Stimulated activated CD4-positive, alpha-beta T cell treated with anti-CD3 and anti-CD28 coated beads, Interleukin-4, amount 100 ng/mL, for 24 hours (primary cell): Measurements from ENCODE around the gene UBXN2A.
"Not testable (repeated sequence)": the region's sequence is repeated elsewhere in the genome, so short reads cannot be mapped to it uniquely, and the experiment has no call there.

ENCODE experiments used
- DNase-seq: peaks from one replicate; pipeline ENCODE4 v3.0.0-alpha.2; 2020

Gene UBXN2A

GRCh38 chr2:24015562-24016375 lies 75.5 kb downstream of the UBXN2A start:
- no peak for DNase-seq

DNA sequence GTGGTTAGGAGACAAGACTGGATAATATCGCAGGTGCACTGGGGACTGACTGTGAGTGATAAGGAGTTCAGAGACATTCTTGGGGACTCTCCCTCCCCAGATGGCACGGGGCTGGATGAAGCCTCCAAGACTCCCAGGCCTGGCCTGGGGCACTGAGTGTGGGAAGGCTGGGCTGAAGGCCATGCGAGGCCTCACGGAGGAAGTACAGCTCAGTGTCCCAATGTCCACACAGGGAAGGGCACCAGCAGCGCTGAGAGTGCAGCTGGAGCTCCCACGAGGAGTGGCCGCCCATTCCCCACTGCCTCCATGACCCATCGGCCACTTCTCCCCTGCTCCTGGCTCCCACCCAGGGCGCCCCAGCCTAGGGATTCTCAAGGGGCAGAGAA lies 76.1 kb downstream of the UBXN2A start:
- DNase-seq = no peak

GRCh38 chr2:24016853-24017703 lies 76.8 kb downstream of the UBXN2A start:
- no peak for DNase-seq

DNA sequence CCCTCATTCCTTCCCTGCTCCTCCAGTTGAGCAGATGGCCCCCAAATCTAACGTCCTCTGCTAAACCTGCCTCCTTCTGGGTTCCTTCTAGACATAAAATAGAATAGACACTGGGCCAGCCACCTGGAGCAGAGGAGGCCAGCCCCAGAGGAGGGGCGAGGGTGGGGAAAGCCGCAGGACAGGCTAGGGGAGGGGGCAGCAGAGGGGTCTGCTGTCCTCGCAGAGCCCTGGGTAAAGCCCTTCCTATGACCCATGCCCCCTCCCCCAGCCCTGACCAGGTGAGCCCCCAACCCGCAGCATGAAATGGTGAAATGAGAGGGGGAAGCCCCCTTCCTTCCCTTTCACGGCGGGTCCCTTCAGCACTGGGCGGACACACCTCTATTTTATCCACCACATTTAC lies 77.4 kb downstream of the UBXN2A start:
- no peak for DNase-seq

DNA sequence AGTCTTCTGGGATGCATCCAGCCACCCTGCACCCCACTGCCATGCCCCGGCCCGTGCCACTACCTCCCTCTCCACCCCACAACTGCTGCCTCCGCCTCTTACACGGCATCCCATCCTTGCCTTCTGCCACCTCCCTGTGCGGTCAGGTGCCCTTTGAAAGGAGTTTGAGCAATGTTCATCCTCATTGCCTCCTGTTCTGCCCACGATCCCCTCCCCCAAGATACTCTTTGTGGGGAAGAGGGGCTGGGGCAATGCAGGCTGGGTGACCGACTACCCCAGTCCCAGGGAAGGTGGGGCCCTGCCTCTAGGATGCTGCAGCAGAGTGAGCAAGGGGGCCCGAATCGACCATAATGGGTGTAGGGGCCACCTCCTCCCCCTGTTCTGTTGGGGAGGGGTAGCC lies 78.0 kb downstream of the UBXN2A start:
- DNase-seq = no peak

DNA sequence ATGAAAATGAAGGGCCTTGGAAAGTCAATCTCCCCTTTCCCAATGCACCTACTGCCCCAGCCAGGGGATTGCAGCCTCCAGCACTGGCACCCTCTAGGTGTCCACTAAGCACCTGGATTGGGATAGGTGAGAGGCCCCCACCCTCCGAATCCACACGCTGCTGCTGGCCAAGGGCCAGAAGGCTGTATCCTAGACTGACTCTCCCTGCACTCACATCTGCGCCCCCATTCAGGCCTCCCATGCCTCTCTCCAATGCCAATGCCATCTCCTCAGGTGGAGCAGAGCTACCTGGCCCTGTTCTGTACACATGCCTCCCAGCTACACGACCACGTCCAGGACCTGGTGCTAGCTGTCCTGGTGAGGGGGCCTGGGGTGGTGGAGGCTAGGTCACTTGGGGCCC lies 79.5 kb downstream of the UBXN2A start:
- DNase-seq = no peak

- no peak for DNase-seq
These were observed 80.0 kb downstream of the UBXN2A start for GRCh38 chr2:24020244-24020643.

DNA sequence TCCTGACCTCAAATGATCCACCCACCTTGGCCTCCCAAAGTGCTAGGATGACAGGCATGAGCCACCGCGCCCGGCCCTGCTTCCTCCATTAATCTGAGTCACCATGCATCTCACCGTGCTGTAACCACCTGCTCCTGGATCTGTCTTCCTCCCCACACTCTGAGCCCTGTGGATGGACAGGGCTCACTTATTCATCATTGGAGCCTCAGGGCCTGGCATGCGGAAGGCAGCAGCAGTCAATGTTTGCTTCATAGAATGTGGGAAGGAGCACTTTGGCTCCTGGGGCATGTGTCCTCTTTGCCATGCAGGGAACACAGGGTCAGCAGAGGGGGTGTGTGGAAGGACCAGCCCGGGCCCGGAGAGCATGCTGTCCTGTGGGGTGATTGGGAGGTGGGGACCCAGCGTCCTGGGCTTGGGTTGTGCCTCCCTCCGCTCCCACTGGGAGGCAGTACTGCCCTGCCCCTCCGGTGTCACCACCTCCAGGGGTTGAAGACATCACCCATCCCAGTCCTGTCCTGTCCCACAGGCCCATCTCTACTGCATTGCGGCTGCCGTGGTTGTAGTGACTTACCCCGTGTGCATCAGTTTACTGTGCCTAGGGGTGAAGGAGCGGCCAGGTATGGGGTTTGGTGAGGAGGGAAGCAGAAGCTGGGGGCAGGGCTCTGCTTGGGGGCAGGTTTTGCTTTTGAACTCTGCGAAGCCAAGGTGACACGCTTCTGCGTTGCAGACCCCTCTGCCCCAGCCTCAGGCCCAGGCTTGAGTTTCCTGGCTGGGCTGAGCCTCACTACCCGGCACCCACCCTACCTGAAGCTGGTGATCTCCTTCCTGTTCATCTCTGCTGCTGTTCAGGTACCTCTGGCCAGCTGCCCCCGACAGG lies 81.1 kb downstream of the UBXN2A start:
- DNase-seq = peak; percentile 8

- DNase-seq = no peak
These were observed 82.2 kb downstream of the UBXN2A start for GRCh38 chr2:24022324-24022974.

DNA sequence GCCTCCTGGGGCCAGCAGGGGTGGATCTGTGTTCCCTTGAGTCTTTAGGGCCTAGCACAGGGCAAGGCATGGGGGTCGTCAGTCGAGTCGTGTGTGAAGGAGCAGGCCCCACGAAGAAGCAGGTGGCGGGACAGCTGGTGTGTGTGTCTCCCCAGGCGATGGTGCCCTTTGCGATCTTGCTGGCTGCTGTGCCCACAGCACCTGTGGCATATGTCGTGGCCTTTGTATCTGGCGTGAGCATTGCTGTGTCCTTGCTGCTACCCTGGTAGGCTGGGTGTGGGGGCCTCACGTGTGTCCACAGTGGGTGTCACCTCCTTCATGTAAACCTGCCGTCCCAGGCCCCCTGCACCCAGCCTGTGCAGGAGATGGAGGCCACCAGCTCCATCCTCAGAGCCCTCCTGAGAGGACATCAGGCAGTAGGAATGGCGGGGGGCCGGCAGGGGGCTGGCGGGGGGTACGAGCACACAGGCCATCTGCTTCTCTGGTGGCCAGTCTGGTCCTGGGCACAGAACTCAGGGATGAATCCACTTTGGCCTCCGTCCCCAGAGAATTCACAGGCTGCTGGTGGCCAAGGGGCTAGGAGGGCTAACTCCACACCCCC lies 82.8 kb downstream of the UBXN2A start:
- DNase-seq = no peak

DNA sequence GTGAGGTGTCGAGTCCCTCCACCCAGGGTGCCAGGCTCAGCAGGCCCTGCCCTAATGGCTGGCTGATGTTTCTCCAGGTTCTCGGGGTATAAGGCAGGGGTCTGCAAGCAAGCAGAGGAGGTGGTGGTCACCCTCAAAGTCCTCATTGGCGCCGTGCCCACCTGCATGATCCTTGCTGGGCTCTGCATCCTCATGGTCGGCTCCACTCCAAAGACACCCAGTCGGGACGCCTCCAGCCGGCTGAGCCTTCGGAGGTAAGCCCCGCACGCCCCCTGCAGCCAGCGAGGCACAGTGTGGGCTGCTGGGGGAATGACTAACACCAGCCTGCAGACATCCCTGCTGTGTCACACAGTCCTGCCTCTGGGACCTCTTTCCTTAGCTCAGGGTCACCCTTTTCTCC lies 83.8 kb downstream of the UBXN2A start:
- DNase-seq = no peak

DNA sequence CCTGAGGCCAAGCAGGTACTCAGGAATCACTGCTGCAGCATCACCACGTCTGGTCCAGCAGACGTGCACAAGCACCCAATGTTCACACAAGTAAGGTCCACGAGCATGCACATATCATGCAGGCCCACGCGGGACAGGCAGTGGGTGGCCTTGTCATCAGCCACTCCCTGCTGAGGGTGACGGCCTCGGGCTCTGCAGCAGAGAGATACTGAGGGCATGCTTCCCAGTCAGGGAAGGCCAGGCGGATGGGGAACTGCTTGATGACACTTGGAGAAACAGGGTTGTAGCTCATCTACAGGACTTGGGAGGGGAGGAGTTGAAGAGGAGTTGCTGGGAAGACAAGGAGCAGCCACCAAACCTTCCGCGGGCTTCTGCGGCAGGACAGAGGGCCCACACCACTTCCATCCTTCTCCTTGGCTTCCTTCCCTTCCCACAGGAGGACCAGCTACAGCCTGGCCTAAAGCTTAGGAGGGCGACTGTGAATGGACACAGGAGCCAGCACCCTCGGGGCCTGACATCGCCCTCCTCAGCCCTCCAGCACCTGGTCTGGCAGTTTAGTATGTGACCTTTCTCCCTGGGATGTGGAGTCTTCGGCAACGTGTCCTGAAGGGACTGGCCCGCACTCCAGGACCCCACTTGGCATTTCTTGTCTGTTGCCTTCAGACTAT lies 84.9 kb downstream of the UBXN2A start:
- no peak for DNase-seq

DNA sequence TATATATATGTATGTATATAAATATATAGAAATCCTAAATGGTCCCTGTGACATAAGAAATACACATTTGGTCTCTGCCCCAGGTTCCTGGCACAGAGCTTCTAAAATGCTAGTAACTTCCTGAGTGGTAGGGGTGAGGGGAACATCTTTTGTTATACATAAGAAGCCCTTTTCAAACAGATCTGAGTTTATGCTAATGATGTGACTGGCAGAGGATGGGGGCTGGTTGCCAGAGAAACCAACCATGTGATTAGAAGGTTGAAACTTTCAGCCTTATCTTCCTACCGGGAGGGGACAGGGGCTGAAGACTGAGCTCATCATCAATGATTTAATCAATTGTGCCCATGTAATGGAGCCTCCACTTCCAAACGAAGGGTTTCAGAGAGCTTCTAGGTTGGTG lies 86.0 kb downstream of the UBXN2A start:
- no peak for DNase-seq

- DNase-seq = no peak
These were observed 98.7 kb downstream of the UBXN2A start for GRCh38 chr2:24038786-24039499.

GRCh38 chr2:24040511-24040910 lies 100.2 kb downstream of the UBXN2A start:
- DNase-seq = no peak

DNA sequence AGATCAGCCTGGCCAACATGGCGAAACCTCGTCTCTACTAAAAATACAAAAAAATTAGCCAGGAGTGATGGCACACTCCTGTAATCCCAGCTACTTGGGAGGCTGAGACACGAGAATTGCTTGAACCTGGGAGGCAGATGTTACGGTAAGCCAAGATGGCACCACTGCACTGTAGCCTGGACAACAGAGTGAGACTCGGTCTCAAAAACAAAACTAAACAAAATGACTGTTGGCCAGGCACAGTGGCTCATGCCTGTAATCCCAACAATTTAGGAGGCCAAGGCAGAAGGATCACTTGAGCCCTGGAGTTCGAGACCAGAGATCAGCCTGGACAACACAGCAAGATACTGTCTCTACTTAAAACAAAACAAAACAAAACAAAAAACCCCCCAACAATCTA lies 102.9 kb downstream of the UBXN2A start:
- not testable (repeated sequence) for DNase-seq

- no peak for DNase-seq
These were observed 105.5 kb downstream of the UBXN2A start for GRCh38 chr2:24045511-24046508.

- no peak for DNase-seq
These were observed 106.3 kb downstream of the UBXN2A start for GRCh38 chr2:24046599-24046929.

DNA sequence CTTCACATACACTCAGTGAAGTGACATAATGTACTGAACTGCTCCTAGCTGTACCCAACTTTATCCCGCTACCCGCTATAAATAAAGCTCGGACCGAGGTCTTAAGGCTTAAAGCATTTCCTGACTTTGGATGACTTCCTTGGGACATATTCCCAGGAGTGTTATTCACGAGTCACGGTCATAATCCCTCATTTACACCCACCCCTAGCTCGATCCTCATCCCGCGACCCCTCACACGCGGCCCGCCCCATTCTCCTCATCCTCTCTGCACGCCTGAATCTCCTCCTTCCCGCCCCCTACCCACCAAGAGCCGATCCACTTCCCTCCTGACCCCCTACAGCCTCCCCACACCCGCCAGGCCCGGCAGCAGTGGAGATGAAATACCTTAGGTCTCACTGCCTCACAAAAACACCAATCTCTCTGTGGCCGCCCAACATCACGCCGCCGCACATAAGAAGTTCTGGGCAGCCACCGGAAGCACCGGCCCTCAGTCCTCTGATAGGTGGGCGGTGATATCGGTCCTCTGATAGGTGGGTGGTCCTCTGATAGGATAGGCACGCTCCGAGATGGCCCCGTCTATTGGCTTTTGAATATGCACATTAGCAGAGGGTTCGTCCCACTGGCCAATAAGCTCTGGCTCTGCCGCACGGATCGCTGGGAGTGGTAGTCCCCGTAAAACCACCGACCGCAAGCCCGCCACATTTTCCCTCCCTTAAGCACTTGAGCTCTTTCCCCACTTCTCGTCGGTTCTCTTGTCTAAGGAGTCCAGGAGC lies 106.9 kb downstream of the UBXN2A start, which contains the start of gene WDCP:
TSS of gene WDCP (minus strand) at position 462 of the 773 bp plus-strand sequence. CDS start 7,897 bp downstream, outside the sequence.
- DNase-seq = peak; percentile 95
